Thoracic aorta (tissue), 2 donors: ENCODE results near the gene POLN. TPM values are rescaled to one million over a fixed set of nuclear protein-coding genes. Genes with fewer than 3 reads are reported as not detected.

Source experiments
- ATAC-seq: fragments of 150-250 bp; one replicate; pipeline ENCODE4 v1.8.0; 2017; ENCODE audit warnings: low read depth; ENCODE audit not compliant: insufficient number of reproducible peaks, low FRiP score
- DNase-seq: peaks from one replicate; pipeline ENCODE4 v3.0.0-alpha.2; 2020; ENCODE audit warnings: low spot score
- H3K27ac ChIP-seq, 2 donors: fragments of 200-600 bp; sonication (generic); 1 replicate in 1 of 2; 2 replicates in 1 of 2; pipeline ENCODE4 v1.5.1; 2016; ENCODE audit warnings: mild to moderate bottlenecking in 2 of 2, moderate library complexity in 2 of 2
- H3K27me3 ChIP-seq: fragments of 200-600 bp; sonication (generic); replicated peaks from 2 replicates; pipeline ENCODE4 v1.6.0; 2016; ENCODE audit warnings: mild to moderate bottlenecking; ENCODE audit not compliant: insufficient read depth
- H3K36me3 ChIP-seq: fragments of 200-600 bp; sonication (generic); one replicate; pipeline ENCODE4 v1.5.1; 2016
- H3K4me1 ChIP-seq, 2 donors: fragments of 200-600 bp; sonication (generic); 1 replicate in 1 of 2; 2 replicates in 1 of 2; pipeline versions ENCODE4 v1.5.1 to v1.6.0; 2016; ENCODE audit warnings: low read depth in 2 of 2, mild to moderate bottlenecking in 1 of 2; ENCODE audit not compliant: control insufficient read depth in 1 of 2
- H3K4me3 ChIP-seq: fragments of 200-600 bp; sonication (generic); 2 replicates; pipeline ENCODE4 v1.5.1; 2016; ENCODE audit warnings: mild to moderate bottlenecking
- H3K9me3 ChIP-seq: fragments of 200-600 bp; sonication (generic); 2 replicates; pipeline ENCODE4 v1.5.1; 2016
- CTCF ChIP-seq: fragments of 200-600 bp; sonication (generic); IDR thresholded peaks from one replicate; pipeline ENCODE4 v1.5.1; 2019; ENCODE audit warnings: antibody characterized with exemption
- total RNA-seq, 2 donors: library from RNA; depleted of rRNA; stranded (reverse); fragments of >200 nt; gene quantifications; one replicate each; pipeline versions ENCODE4 v1.1.0 to v1.2.3, GENCODE V29; 2016

Gene POLN
- total RNA-seq, 2 donors from 2014 or later, result 3.2 to 3.5 TPM

- TF ChIP-seq CTCF, result no peak
- H3K36me3 ChIP-seq, result peaks cover 25% of the 10 kb centered on the region
- H3K4me1 ChIP-seq, result peaks cover 43 to 77% of the 10 kb centered on the region in 2 donors
- no peak for ATAC-seq
- DNase-seq, result peak; percentile 22
- peak overlapping the region; percentile 56 for H3K4me3 ChIP-seq
- no peaks in the 10 kb centered on the region for H3K9me3 ChIP-seq
- H3K27ac ChIP-seq, result peak overlapping the region; percentile 91 to 93
- H3K27me3 ChIP-seq, result no peaks in the 10 kb centered on the region
These were observed 14.3 kb upstream of the POLN start for GRCh38 chr4:2256156-2256731.

GRCh38 chr4:2255501-2256155, 13.7 kb upstream of the POLN start:
- H3K9me3 ChIP-seq, result no peaks in the 10 kb centered on the region
- H3K4me3 ChIP-seq, result peak overlapping the region; percentile 56
- H3K27ac ChIP-seq, result peak overlapping the region; percentile 91 to 93
- no peaks in the 10 kb centered on the region for H3K27me3 ChIP-seq
- DNase-seq (peak; percentile 11), ATAC-seq (no peak)
- peaks cover 31% of the 10 kb centered on the region for H3K36me3 ChIP-seq
- no peak for TF ChIP-seq CTCF
- H3K4me1 ChIP-seq, result peaks cover 43 to 73% of the 10 kb centered on the region in 2 donors

- H3K27me3 ChIP-seq, result no peaks in the 10 kb centered on the region
- H3K36me3 ChIP-seq, result peaks cover 39% of the 10 kb centered on the region
- no peak for ATAC-seq
- peaks cover 37 to 66% of the 10 kb centered on the region in 2 donors for H3K4me1 ChIP-seq
- H3K9me3 ChIP-seq, result no peaks in the 10 kb centered on the region
- DNase-seq, result peak; percentile 1
- TF ChIP-seq CTCF, result no peak
- H3K27ac ChIP-seq, result peak overlapping the region; percentile 91 to 93
- H3K4me3 ChIP-seq, result peak overlapping the region; percentile 56
These were observed 13.0 kb upstream of the POLN start for GRCh38 chr4:2254665-2255500.

GRCh38 chr4:2253160-2254084, 11.5 kb upstream of the POLN start:
- DNase-seq (peak; percentile 1), ATAC-seq (no peak)
- no peak for TF ChIP-seq CTCF
- Histone ChIP-seq H3K27ac (no peak overlapping the region), H3K4me1 (peaks cover 24 to 51% of the 10 kb centered on the region in 2 donors), H3K9me3 (no peaks in the 10 kb centered on the region), H3K27me3 (no peaks in the 10 kb centered on the region), H3K36me3 (peaks cover 52% of the 10 kb centered on the region), H3K4me3 (no peak overlapping the region)
